ENCODE measurements around the gene TXNRD2.

Gene TXNRD2

GRCh38 chr22:19941365-19942082 is at the start of gene TXNRD2, which contains the start of gene COMT:
Gene TXNRD2 (minus strand): TSS chr22:19941818. CDS start chr22:19941803, 15 bp downstream.
Gene COMT (plus strand): TSS chr22:19941772. CDS start chr22:19962527, 20,755 bp downstream.
- H3K4me3 ChIP-seq = peak within 1 kb of the TSS; percentile 88
- DNase-seq (ENCODE audit: low spot score) = no peak
- TF ChIP-seq CTCF (IDR thresholded peaks at IDR 0.05) = no peak
- peak within 1 kb of the TSS; percentile 98 to 99 for H3K27ac ChIP-seq

- peak overlapping the region; percentile 68 to 95 for H3K27ac ChIP-seq
- DNase-seq (ENCODE audit: low spot score) = no peak
Measured at GRCh38 chr22:19991395-19991644, 49.7 kb upstream of the TXNRD2 start.

GRCh38 chr22:19990609-19991394 is 49.2 kb upstream of the TXNRD2 start:
- peak overlapping the region; percentile 68 to 95 for H3K27ac ChIP-seq
- no peak for TF ChIP-seq CTCF (IDR thresholded peaks at IDR 0.05)
- DNase-seq (ENCODE audit: low spot score) = no peak
- H3K4me3 ChIP-seq = no peak overlapping the region

More at GRCh38 chr22:19991395-19991644, 49.7 kb upstream of the TXNRD2 start:
- H3K4me3 ChIP-seq = no peak overlapping the region
- TF ChIP-seq CTCF (IDR thresholded peaks at IDR 0.05) = no peak

- no peak for DNase-seq (ENCODE audit: low spot score)
- no peak for TF ChIP-seq CTCF (IDR thresholded peaks at IDR 0.05)
- H3K27ac ChIP-seq = peak overlapping the region; percentile 68 to 95
- no peak overlapping the region for H3K4me3 ChIP-seq
Measured at GRCh38 chr22:19990188-19990587, 48.6 kb upstream of the TXNRD2 start.

GRCh38 chr22:19989725-19990067 is 48.1 kb upstream of the TXNRD2 start:
- TF ChIP-seq CTCF (IDR thresholded peaks at IDR 0.05) = no peak
- Histone ChIP-seq H3K4me3 (no peak overlapping the region), H3K27ac (peak overlapping the region; percentile 35 to 95)
- no peak for DNase-seq (ENCODE audit: low spot score)

GRCh38 chr22:19988965-19989724 is 47.5 kb upstream of the TXNRD2 start:
- H3K27ac ChIP-seq = peak overlapping the region; percentile 35 to 95
- no peak for DNase-seq (ENCODE audit: low spot score)
- no peak for TF ChIP-seq CTCF (IDR thresholded peaks at IDR 0.05)
- no peak overlapping the region for H3K4me3 ChIP-seq

Measured in coronary artery (tissue), 2 donors.